GM18508 (cell line): ENCODE measurements around the gene OR52W1.

Source experiments
- ATAC-seq: cut with Tn5 transposase; IDR thresholded peaks from one replicate; pipeline ENCODE4 v1.9.1; 2021; ENCODE audit warnings: moderate number of reproducible peaks; ENCODE audit not compliant: insufficient read depth, unreplicated experiment

Gene OR52W1, protein sequence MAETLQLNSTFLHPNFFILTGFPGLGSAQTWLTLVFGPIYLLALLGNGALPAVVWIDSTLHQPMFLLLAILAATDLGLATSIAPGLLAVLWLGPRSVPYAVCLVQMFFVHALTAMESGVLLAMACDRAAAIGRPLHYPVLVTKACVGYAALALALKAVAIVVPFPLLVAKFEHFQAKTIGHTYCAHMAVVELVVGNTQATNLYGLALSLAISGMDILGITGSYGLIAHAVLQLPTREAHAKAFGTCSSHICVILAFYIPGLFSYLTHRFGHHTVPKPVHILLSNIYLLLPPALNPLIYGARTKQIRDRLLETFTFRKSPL

DNA sequence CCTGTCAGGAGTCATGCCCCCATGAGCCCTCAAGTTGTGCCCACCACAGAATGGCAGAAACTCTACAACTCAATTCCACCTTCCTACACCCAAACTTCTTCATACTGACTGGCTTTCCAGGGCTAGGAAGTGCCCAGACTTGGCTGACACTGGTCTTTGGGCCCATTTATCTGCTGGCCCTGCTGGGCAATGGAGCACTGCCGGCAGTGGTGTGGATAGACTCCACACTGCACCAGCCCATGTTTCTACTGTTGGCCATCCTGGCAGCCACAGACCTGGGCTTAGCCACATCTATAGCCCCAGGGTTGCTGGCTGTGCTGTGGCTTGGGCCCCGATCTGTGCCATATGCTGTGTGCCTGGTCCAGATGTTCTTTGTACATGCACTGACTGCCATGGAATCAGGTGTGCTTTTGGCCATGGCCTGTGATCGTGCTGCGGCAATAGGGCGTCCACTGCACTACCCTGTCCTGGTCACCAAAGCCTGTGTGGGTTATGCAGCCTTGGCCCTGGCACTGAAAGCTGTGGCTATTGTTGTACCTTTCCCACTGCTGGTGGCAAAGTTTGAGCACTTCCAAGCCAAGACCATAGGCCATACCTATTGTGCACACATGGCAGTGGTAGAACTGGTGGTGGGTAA is at the start of gene OR52W1:
TSS of gene OR52W1 (plus strand) at position 51 of the 637 bp plus-strand sequence. CDS start at position 51, 0 bp downstream.
- no peak for ATAC-seq

DNA sequence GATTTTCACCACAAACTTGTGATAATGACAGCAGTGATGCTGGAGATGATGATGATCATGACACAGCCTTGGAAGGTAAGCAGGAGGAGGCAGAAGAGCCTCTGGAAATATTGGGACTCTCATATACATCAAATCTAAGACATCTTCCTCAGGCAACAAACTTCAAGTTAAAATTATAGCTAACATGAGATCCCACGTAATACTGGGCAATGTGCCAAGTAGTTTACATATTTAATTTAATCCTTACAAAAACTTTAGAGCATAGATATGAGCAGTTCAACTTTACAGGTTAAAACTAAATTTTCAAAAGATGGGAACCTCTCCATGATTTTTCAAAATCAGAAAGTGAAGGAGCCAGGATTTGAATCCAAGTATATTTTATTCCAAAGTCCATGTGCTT is 47.9 kb upstream of the OR52W1 start:
- no peak for ATAC-seq

DNA sequence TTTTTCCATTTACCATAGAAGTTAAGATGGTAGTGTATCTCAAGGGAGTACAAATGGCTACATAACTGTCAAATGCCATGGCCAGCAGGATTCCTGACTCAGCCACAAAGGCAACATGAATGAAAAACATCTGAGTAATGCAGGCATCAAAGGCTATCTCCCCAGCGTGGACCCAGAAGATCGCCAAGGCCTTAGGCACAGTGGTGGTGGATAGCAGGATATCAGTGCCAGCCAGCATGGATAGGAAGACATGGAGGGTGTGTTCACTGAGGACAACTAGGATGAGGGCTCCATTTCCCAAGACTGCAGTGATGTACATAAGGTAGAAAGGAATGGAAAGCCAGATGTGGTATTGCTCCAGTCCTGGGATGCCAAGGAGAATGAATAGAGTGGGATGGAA is 46.9 kb upstream of the OR52W1 start:
- ATAC-seq = no peak

DNA sequence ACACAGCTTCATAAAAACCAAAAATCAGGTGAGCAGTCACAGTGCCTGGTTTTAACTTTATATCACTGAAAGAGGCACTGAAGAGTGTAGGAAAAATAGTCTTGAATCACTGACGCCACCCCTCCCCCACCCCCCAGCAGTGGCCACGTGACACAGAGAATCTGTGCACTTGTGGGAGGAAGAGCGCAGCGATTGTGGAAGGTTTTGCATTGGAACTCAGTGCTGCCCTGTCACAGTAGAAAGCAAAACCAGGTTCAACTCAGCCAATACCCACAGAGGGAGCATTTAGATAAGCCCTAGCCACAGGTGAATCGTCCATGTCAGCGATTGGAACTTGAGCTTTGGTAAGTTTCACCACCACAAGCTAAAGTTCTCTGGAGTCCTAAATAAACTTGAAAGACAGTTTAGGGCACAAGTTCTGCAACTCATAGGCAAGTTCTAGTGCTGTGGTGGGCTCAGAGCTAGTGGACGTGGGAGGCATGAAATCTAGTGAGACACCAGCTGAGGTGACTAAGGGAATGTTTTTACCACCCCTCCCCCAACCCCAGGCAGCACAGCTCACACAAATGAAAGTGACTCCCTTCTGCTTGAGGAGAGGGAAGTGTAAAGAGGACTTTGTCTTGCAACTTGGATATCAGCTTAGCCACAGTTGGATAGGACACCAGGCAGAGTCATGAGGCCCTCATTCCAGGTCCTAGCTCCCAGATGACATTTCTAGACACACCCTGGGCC is 42.2 kb upstream of the OR52W1 start:
- no peak for ATAC-seq

DNA sequence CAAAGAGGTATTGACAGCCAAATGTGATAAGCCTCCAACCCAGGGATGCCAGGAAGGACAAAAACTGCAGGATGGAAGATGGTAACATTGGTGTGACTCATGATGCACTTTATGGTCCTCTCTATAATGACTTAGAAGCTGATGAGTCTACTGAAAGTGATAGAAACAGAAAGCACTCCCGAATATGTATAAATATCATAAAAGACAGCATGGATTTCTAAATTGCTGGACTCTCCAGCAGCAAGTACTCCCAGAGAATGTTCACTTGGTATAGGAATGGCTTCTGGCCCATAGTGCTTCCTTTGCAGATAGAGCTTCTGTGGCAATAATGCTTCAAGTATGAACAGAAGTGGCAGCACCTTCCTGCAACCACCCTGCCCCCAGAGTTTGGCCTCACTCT is 28.8 kb upstream of the OR52W1 start, which contains the start of gene OR52B2:
TSS of gene OR52B2 (minus strand) at position 101 of the 400 bp plus-strand sequence. CDS start at position 101, 0 bp downstream.
- ATAC-seq = no peak

DNA sequence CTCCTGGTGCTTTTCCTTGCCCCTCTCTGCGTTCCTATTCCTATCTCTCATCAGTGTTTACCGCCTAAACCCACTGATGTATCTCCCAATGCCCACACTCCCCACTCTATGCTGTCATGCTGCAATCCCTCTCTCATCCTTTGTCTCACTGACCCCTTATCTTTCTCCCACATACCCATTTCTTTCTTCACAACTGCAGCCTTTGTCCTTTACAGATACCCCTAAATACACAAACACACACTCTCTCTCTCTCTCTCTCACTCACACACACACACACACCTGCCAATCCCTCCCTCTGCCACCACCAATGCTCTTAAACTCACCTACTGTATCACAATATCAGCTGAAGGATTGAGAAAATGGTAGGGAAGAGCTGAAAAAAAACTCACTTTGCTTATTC is 23.6 kb upstream of the OR52W1 start:
- ATAC-seq = no peak

DNA sequence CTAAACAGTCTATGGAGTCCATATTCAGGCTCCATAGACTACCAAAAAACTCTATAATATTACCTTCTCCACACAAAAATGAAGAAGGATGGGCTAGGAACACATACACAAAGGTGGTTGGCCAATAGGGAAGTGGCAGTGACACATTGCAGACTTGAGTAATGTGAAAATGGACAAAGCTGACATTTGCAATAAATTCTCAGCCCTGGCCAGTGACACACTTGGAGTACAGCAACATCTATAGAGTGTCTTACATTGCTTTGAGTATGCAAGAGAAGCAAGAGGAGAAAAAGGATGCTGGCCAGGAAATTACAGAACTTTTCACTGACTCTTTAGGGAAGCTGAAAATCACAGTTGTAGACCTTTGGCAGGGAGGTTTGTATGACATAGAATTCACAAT is 7.3 kb upstream of the OR52W1 start:
- ATAC-seq = no peak

DNA sequence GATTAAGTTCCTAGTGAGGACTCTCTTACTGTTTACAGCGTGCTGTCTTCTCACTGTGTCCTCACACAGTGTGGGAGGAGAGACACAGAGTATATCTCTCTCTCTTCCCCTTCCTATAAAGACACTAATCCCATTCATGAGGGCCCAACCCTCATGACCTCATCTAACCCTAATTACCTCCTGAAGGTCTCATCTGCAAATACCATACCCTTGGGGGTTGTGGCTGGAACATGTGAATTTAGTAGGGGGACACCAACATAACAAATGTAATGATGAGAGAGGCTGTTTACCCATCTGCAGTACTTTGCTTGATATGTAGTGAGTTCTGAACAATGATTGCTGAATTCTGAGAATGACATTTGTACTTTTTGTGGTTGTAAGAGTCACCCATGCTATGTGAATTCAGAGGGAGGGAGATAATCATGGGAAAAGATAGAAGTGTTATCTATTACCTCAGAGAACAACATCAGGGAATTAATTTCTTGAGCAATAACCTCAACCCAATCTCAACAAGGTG is 4.9 kb upstream of the OR52W1 start:
- ATAC-seq = no peak

DNA sequence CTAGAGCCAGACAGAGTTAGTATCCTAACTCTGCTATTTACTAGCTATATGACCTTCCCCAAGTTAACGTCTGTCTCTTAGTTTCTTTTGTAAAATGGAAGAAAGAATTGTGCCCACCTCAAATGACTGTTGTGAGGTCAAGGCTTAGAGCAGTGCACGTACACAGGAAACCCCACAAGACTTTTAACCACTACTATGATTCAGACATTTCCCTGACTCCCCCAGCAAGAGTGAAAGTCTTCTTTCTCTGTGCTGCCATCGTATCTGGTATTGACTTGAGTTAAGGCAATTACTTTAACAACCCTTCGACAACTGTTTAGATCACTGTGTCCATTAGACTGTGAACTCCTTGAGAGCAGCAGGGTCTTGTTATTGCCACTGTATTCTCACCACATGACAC is 2.6 kb upstream of the OR52W1 start:
- ATAC-seq = no peak

DNA sequence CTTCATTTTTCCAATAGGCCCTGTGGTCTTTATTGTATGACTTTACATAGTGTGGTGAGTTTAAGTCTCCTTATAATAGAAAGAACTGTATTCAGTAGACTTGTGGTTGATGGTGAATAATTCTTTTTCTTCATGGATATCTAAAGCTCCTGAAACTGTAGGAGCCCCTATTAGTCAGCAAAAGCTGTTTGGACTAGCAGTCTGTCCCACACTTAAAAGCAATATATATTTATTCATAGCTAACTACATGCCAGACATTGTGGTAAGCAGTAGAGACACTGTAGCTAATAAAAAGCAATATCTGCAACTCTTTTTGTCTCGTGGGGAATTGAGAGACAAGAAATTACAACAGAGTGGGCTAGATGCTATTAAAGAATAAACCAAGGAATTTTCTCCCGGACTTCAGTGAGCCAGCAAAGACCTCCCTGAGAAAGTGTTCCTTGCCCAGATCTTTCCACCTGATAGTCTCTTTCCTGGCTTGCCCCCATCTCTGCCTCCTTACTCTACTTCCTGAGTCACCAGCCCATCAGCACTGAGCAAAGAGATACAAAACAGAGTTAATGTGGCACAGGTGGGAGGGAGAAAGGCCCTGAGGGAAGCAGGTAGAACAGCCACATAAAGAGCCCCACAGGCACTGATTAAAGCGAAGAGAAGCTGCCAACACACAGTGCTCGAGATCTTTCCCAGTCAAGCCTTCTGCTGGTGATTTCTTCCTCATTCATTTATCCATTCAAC is 1.4 kb upstream of the OR52W1 start:
- ATAC-seq = no peak

DNA sequence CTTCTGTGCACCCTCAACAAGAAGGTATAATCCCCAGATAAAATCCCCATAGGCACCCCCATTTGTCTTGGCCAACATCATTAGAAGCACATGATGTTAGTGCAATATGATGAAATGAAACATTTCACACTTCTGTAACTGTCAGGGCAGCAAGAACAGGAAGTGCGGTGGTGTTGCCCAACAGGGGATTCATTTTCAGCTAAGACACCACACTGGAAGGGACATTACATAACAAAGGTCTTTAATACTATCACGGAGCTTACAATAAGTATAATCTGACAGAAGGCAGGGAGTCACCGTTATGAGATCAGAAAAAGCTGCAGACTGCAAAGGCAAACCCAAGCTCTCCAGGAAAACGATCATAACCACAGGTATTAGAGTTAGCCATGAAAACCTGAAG is 2.0 kb downstream of the OR52W1 start:
- ATAC-seq = no peak

DNA sequence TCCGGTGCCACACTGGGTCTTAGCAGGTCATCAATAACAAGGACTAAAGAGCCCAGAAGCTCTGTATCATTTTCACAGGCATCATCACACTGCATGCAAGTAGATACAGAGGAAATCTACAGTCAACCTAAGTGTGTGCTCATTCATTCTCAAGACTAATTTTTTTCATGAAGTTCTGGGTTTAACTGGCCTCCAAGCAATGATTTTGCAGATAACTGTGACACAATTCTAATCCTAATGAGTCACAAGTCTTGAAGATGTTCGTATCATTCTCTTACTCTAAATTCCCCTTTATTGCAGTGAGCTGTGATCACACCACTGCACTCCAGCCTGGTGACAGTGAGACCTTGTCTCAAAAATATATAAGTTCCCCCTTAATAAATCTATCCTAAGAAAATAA is 2.5 kb downstream of the OR52W1 start:
- no peak for ATAC-seq

DNA sequence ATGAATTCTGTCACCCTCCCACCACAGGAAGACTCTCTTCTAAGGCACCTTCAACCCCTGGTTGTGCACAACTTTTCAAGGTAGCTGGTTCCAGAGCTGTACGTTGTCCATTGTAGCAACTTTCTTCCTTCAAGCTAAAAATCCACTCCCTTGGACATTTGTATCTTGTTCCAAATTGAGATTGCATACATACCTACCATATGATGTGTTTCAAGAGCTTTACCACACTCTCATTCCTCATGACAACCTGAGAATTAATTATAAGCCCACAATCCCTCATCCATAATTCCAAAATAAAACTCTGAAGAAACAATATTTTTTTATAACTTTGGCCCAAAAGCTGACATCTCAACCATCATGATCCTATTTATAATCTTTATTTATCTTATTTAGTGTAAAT is 3.0 kb downstream of the OR52W1 start:
- ATAC-seq = no peak

DNA sequence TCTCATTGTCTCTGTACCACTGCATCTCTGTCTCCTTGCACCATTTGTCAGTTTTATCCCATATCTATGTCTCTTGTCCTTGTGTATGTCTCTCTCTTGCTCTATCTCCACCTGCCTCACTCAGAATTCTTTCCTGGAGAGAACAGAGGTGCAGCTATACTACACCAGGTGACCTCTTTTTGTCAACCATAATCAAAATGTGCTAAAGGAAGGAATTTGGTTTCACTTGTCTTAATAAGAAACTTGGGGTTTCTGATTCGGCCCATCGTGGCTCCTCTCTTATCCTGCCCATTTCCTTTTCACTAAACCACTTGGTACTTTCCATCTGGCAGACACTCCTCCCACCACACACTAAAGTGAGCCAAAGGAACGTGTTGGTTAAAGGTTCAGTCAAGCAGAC is 4.3 kb downstream of the OR52W1 start:
- peak; percentile 54 for ATAC-seq

DNA sequence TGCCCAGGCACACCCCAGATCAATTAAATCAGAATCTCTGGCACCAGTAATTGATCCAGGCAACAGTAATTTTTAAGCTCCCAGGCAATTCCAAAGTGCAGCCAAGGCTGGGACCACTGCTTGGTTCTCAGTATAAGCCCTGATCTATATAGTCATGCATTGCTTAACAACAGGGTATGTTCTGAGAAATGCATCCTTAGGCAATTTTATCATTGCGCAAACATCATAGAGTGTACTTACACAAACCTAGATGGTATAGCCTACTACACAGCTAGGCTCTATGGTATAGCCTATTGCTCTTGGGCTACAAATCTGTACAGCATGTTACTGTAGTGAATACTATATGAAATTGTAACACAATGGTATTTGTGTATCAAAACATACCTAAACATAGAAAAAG is 5.7 kb downstream of the OR52W1 start:
- no peak for ATAC-seq

DNA sequence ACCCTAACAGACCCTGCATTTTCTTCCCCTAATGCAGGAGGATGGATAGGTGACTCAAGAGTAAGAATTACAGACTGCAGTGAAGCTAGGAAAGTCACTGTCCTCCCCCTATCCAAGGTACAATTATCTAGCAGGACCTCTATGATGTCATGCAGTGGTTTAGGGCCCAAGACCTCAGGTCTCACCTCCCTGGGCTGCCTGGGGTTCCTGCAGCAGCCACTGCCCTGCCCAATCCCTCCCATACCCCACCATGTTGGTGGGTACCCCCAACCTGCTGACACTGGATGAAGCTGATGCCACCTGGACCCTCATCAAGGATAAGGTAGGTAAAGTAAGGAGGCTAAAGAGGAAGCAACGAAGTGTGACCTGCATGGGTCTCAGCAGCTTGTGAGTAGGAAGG is 6.3 kb downstream of the OR52W1 start, which contains the start of gene C11orf42:
TSS of gene C11orf42 (plus strand) at position 192 of the 400 bp plus-strand sequence. CDS start at position 251, 59 bp downstream.
- ATAC-seq = no peak

DNA sequence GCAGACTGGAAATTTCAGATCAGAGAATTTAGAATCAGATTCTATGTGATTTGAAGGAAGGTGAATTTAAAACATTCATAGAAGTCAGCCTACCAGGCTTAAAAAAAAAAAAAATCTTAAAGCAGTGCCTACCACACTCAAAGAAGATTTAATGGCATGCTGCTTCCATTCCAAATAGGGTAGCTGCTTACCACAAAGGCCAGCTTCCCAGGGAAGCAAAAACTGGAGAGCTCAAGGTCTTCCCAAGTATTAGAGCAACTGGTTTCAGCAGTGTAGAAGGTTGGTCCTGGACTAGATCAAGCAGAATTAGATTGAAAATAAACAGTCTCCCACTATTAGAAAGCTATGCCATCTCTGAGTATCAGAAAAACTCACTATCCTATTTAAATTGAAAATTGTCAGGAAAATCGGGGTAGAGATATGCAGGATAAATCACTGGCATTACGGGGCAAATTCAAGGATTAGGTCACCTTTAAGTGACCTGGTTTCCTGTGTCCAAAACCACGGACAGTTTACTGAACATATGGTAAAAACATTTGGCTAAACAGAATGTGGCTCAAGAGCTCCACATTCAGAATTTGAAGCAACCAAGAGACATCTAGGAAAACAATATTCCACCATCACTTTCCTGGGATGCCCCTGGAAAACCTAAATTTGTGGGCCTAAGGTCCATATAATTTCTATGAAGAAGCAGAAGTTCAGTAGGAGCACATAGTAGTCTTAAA is 7.6 kb downstream of the OR52W1 start:
- ATAC-seq = no peak

DNA sequence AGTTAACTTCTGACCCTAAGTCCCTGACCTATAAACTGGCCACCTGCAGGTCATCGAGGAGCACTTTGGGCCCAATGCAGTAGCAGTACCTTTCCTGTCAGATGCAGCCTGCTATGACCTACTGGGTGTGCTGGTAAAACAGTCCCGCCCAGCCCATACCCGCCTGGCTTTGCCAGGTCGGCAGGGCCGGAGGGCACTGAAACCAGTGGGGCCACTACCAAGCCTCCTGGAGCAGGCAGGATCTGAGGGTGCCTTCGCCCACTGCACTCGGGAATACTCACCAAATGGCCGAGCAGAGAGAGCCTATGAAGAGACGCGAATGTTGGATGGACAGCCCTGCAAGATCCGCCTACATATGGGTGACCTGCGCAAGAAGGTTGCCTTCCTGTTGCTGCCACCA is 10.8 kb downstream of the OR52W1 start:
- ATAC-seq = no peak

DNA sequence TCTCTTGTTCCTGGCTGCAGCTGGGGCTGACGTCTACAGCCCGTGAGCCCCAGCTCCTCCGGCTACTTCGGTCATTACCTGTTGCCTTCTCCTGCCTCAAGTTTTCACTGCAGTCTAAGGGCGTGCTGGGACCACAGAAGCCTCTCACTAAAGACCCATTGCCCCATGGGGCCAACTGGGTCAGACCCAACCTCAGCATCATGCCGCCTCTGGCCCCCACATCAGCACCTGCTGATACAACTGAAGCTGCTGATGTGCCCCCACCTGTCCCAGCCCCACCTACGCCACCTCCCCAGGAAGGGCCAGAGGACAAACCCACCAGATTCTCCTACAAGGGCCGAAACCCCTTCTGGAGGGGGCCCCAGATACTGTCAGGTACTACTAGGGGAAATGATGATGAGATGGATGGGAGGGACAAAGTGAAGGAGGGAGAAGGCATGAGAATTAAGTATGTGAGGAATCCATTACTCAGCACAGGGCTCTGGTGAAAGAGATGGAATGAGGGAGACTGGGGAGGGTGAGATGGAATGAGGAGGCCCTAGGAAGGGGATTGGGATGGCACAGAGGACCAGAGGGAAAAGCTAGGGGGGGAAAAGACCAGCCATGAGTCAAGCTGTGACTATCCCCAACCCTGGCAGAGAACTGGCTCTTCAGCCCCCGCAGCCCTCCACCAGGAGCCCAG is 11.4 kb downstream of the OR52W1 start:
- no peak for ATAC-seq
